HepG2 (cell line): ENCODE measurements around the gene BTBD19. TPM values are rescaled to one million over a fixed set of nuclear protein-coding genes. Genes with fewer than 3 reads are reported as not detected.

Experiments
- AGO2 ChIP-seq: fragments of 200-400 bp; formaldehyde crosslinking; optimal IDR thresholded peaks from 2 replicates; pipeline ENCODE3; 2017; ENCODE audit warnings: mild to moderate bottlenecking, low read depth, low read length, moderate library complexity
- HOXD1 ChIP-seq: sonication (generic); formaldehyde crosslinking; IDR thresholded peaks from 2 replicates; pipeline ENCODE4 v1.5.0; 2020; ENCODE audit warnings: missing genetic modification reagents
- KLF6 ChIP-seq: IDR thresholded peaks from 2 replicates; pipeline ENCODE4 v1.8.0; 2016; ENCODE audit warnings: missing biosample characterization, missing genetic modification reagents
- MEF2D ChIP-seq: sonication (generic); formaldehyde crosslinking; IDR thresholded peaks from 2 replicates; pipeline ENCODE4 v1.5.1; 2020; ENCODE audit warnings: mild to moderate bottlenecking, missing genetic modification reagents
- NBN ChIP-seq: fragments of 450-650 bp; conservative IDR thresholded peaks from 2 replicates; pipeline ENCODE4 v1.6.1; 2017
- PHB2 ChIP-seq: fragments of 450-650 bp; IDR thresholded peaks from 2 replicates; pipeline ENCODE4 v1.6.1; 2018; ENCODE audit not compliant: partially characterized antibody
- SP1 ChIP-seq, 2 experiments: fragments of 450-650 bp in 1 of 2; sonication (generic) in 1 of 2; formaldehyde crosslinking in 1 of 2; IDR thresholded peaks; 2 replicates each; pipeline versions ENCODE4 v1.4.0 to v1.6.1; 2016 to 2020; ENCODE audit warnings: missing genetic modification reagents in 1 of 2
- SRSF1 ChIP-seq: fragments of 200-400 bp; formaldehyde crosslinking; optimal IDR thresholded peaks from 2 replicates; pipeline ENCODE3; 2017; ENCODE audit warnings: mild to moderate bottlenecking, low read depth, low read length, moderate library complexity
- SRY ChIP-seq: sonication (generic); formaldehyde crosslinking; IDR thresholded peaks from 2 replicates; pipeline ENCODE4 v1.8.0; 2022; ENCODE audit warnings: mild to moderate bottlenecking, missing genetic modification reagents
- TEAD2 ChIP-seq: sonication (generic); formaldehyde crosslinking; IDR thresholded peaks from 2 replicates; pipeline ENCODE4 v1.9.0; 2021; ENCODE audit warnings: missing genetic modification reagents
- USF2 ChIP-seq, 2 experiments: sonication (generic) in 1 of 2; formaldehyde crosslinking in 1 of 2; IDR thresholded peaks; 2 replicates each; pipeline versions ENCODE4 v1.5.1 to v1.6.1; 2011 to 2020; ENCODE audit warnings: borderline replicate concordance in 1 of 2, low read depth in 1 of 2, low read length in 1 of 2, mild to moderate bottlenecking in 1 of 2, missing genetic modification reagents in 1 of 2, moderate library complexity in 1 of 2
- YEATS2 ChIP-seq: sonication (generic); formaldehyde crosslinking; IDR thresholded peaks from 2 replicates; pipeline ENCODE4 v1.4.0; 2020; ENCODE audit warnings: missing genetic modification reagents, borderline replicate concordance
- ZBTB20 ChIP-seq: sonication (generic); formaldehyde crosslinking; IDR thresholded peaks from 2 replicates; pipeline ENCODE4 v1.8.1; 2023; ENCODE audit warnings: missing genetic modification reagents, low read depth, mild to moderate bottlenecking, borderline replicate concordance
- ZMYM4 ChIP-seq: sonication (generic); formaldehyde crosslinking; IDR thresholded peaks from 2 replicates; pipeline ENCODE4 v1.8.1; 2023; ENCODE audit warnings: mild to moderate bottlenecking, missing genetic modification reagents
- ZNF138 ChIP-seq: sonication (generic); formaldehyde crosslinking; IDR thresholded peaks from 2 replicates; pipeline ENCODE4 v1.5.0; 2020; ENCODE audit warnings: mild to moderate bottlenecking, low read depth, missing genetic modification reagents
- ZNF142 ChIP-seq: sonication (generic); formaldehyde crosslinking; IDR thresholded peaks from 2 replicates; pipeline ENCODE4 v1.4.0; 2020; ENCODE audit warnings: missing genetic modification reagents
- ZNF740 ChIP-seq: sonication (generic); formaldehyde crosslinking; IDR thresholded peaks from 2 replicates; pipeline ENCODE4 v1.4.0; 2020; ENCODE audit warnings: missing genetic modification reagents
- ZSCAN22 ChIP-seq: sonication (generic); formaldehyde crosslinking; IDR thresholded peaks from 2 replicates; pipeline ENCODE4 v1.4.0; 2020; ENCODE audit warnings: mild to moderate bottlenecking, missing genetic modification reagents
- polyA plus RNA-seq, 8 experiments: library from polyadenylated mRNA; depleted of rRNA in 3 of 8; stranded (reverse) in 7 of 8; unstranded in 1 of 8; fragments of >200 nt; fragmentation: Illumina TruSeq in 4 of 8; extraction: Trizol in 4 of 8; gene quantifications; 2 replicates each; pipeline versions ENCODE4 v1.2.1 to v1.2.3, GENCODE V29; 2011 to 2016; ENCODE audit warnings: low read depth in 4 of 8, missing spikeins in 1 of 8, mixed read lengths in 1 of 8; ENCODE audit not compliant: insufficient read depth in 1 of 8
- total RNA-seq, 5 experiments: library from RNA; depleted of rRNA; stranded (reverse); fragments of >200 nt; fragmentation: Illumina TruSeq; extraction: Trizol; gene quantifications; 2 replicates each; pipeline ENCODE4 v1.2.3, GENCODE V29; 2016; ENCODE audit warnings: low read depth in 1 of 5
- TF ChIP-seq, protein P1 (sequence below): sonication (generic); formaldehyde crosslinking; IDR thresholded peaks from 2 replicates; pipeline ENCODE4 v1.4.0; 2020; ENCODE audit warnings: missing genetic modification reagents

BTBD19 gene
- total and polyA plus RNA-seq, 2 of the 13 experiments (the other 11 are each of a cell fraction or from before 2014, with no cell fraction given): 2.7 to 6.7 TPM

DNA sequence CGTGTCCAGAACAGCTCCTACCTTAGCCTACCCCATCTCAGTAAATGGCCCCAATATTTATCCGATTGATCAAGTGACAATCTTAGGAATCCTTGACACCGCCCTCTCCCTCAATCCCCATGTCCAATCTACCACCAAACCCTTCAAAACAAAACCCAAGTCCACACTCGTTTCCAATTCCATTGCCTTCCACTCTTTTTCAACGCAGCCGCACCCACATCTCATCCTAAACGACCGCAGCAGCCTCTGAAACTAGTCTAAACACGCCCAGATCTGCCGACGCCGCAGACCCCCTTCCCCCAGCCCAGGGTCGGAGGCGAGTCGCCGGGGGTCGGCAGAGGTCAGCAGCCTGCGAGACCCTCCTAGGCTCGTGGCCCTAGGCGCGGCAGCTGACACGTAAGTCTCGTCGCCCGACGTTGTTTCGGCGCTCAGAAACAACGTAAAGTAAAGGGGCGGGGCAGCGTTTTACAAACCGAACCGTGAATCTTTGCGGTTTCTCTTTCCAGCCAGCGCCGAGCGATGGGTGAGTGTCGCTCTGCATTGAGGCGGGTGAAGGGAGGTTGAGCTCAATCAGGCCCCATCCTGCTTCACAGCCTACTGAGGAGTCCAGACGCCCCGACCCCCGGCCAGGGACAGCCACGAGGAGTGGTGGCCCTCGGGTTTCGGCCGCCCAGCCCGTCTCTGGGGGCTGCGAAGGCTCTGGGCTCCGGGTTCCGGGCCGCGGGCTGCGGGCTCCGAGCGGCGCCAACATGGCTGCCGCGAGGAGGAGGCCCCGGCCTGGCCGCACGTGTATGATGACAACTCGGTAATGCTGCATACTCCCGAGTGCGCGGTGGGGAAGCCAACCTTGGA lies 33.0 kb upstream of the BTBD19 start, which contains the start of gene RPS8 (continued):
- TF ChIP-seq USF2 (IDR thresholded peaks at IDR 0.05; ENCODE audit: low read depth, low read length) (no peak), USF2 (CRISPR knock-in tag; IDR thresholded peaks at IDR 0.05; ENCODE audit: borderline replicate concordance) (0 out of 2 replicates have a peak, but pooled peaks have one; percentile 15), HOXD1 (CRISPR knock-in tag) (peak; percentile 84; the same call in 1 of the 2 replicates), ZNF138 (CRISPR knock-in tag) (peak; percentile 63; the same call in 1 of the 2 replicates), ZSCAN22 (CRISPR knock-in tag) (no peak; the same call in 1 of the 2 replicates), SRY (CRISPR knock-in tag) (peak; percentile 92), AGO2 (peak; percentile 99), ZNF740 (0 out of 2 replicates have a peak, but pooled peaks have one; percentile 16), PHB2 (no peak), SRSF1 (no peak), SP1 (IDR thresholded peaks at IDR 0.05) (no peak), SP1 (CRISPR knock-in tag; IDR thresholded peaks at IDR 0.05) (peak; percentile 98), ZBTB20 (peak; percentile 83), KLF6 (CRISPR knock-in tag) (peak; percentile 90), YEATS2 (CRISPR knock-in tag) (peak; percentile 100), ZNF142 (CRISPR knock-in tag) (peak; percentile 77; the same call in 1 of the 2 replicates), TEAD2 (no peak), ZMYM4 (CRISPR knock-in tag) (peak; percentile 71; the same call in 1 of the 2 replicates), NBN (no peak), MEF2D (CRISPR knock-in tag) (no peak)
- TF ChIP-seq, protein P1, sequence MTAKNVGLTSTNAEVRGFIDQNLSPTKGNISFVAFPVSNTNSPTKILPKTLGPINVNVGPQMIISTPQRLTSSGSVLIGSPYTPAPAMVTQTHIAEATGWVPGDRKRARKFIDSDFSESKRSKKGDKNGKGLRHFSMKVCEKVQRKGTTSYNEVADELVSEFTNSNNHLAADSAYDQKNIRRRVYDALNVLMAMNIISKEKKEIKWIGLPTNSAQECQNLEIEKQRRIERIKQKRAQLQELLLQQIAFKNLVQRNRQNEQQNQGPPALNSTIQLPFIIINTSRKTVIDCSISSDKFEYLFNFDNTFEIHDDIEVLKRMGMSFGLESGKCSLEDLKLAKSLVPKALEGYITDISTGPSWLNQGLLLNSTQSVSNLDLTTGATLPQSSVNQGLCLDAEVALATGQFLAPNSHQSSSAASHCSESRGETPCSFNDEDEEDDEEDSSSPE (CRISPR knock-in tag): peak; percentile 64
